HG03280 (cell line): ENCODE results near the gene LUZP1.

ENCODE experiments used
- ATAC-seq: cut with Tn5 transposase; IDR thresholded peaks from one replicate; pipeline ENCODE4 v1.9.1; 2021; ENCODE audit warnings: mild to moderate bottlenecking, moderate library complexity; ENCODE audit not compliant: unreplicated experiment

The LUZP1 gene

DNA sequence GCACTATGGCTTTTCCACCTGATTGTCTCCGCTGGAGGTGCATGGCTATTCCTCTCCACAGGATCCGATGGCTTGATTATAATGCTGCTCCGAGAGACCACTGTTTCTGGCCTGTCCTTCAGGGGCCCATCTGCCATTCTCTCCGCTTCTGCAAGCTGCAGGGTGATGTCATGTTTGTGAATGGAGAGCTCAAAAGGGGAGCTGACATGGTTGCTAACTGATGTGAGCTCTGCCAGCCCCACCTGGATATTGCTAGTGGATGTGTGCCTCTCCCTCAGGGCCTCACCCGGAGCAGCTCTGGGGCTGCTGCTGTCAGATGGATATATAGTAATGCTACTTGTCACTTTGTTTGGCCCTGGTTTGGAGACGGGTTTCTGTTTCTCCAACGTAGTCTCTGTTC is 77.1 kb downstream of the LUZP1 start:
- ATAC-seq: no peak

DNA sequence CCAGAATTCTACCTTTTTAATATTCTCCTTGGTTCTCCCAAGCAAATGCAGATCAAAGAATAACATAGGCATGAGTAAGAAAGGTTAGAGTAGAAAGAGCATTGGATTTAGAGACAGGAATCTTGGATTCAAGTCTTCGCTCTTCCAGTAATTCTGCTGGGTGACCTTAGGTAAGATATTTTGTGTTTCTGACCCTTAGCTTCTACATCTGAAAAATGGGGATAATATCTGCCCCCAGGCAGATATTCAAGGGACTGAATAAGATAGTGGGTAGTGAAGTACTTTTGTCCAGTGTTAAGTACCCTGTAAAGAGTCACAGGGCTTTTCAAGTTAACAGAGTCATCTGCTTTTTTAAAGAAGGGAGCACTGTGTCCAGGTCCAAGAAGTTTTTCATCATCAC is 78.6 kb downstream of the LUZP1 start:
- no peak for ATAC-seq

- ATAC-seq: no peak
Measured at GRCh38 chr1:23088027-23088426, 80.6 kb downstream of the LUZP1 start.

DNA sequence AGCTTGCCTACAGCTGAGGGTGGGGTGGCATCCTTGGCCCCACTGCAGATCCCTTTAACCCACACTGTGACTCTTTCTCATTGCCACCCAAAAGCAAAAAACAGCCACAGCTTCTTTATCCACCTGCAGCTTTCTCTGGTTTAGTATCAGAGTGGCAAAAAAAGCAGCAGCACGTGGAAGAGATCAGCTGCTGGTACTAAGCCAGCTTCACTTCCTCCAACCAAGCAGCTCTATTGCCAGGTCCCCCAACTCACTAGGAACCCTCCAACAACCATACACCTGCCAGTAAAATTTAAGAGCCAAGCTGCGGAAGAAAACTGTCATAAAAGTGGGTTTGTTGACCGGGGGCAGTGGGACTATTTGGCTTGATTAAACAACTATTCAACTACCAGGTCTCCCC is 83.0 kb downstream of the LUZP1 start:
- no peak for ATAC-seq

DNA sequence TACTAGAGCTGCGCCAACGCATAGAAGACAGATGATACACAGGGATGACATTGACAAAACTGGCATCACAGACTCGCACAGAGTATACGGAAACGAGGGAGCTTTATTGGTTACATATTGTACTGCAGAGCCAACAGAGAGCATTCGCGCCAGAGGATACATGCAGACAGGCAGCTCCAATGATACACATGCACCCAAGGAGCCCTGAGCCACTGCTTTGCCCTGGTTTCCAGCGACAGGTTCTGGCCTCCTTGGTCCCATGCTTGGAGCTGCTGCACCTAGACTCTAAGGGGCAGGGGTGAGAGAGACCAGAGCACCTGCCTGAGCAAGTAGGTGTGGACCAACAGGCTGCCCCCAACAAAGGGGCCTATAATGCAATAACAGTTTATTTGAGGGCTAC is 83.8 kb downstream of the LUZP1 start:
- ATAC-seq: no peak

DNA sequence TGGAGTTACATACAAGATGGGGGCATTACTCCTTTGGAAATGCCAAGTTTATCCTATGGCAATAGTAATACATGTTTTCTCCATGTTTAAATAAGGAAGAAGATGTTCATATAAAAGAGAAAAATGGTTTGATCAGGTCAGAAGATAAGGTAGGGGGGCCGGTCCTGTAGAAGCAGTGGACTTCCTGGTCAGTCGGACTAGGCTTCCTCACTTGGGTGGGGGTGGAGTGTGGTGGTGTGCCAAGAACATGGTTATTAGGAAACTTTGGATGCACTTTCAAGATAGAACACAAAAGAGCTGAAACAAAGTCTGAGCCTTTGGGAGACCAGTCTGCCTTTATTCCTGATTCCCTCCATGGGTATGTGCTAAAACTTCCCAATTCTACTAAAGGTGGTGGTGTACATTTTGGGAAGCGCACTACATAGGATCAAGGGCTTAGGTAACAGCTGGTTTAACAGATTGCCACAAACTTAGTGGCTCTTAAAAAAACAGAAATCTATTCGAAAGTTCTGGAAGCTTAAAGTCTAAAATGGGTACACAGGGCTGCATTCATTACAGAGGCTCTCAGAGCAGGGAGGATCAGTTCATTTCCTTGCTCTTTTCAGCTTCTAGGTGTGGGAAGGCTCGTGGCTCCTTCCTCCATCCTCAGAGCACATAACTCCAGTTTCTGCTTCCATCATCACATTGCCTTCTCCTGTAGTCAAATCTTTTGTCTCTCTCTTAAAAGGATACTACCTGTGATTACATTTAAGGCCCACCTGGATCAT is 84.8 kb downstream of the LUZP1 start:
- ATAC-seq: no peak

DNA sequence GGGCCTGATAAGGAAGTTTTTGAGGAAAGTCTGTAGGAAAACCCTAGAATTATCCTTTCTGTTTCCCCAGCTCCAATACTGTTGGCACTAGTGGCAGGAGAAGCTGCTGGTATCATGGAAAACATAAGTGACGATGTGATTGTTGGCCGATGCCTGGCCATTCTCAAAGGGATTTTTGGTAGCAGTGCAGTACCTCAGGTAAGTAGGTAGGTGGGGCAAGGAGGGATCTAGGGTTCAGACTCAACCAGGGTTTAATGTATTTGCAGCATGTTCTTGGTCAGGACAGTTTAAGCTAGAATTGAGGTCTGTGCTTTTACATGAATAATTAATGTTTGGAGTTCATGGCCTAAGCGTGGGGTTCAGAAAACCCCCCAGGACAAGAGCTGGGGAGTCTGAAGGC is 87.3 kb downstream of the LUZP1 start:
- ATAC-seq: no peak

- ATAC-seq: no peak
Measured at GRCh38 chr1:23080885-23081284, 87.8 kb downstream of the LUZP1 start.

GRCh38 chr1:23079025-23079424 is 89.6 kb downstream of the LUZP1 start:
- ATAC-seq: no peak

- no peak for ATAC-seq
Measured at GRCh38 chr1:23074012-23074411, 94.6 kb downstream of the LUZP1 start.

GRCh38 chr1:23069675-23070074 is 99.0 kb downstream of the LUZP1 start:
- no peak for ATAC-seq

GRCh38 chr1:23069149-23069548 is 99.5 kb downstream of the LUZP1 start:
- ATAC-seq: no peak

- no peak for ATAC-seq
Measured at GRCh38 chr1:23066075-23066474, 102.6 kb downstream of the LUZP1 start.

- ATAC-seq: no peak
Measured at GRCh38 chr1:23065385-23065784, 103.3 kb downstream of the LUZP1 start.

GRCh38 chr1:23062271-23062670 is 106.4 kb downstream of the LUZP1 start:
- ATAC-seq: no peak

- ATAC-seq: no peak
Measured at GRCh38 chr1:23057301-23057700, 111.4 kb downstream of the LUZP1 start.

- ATAC-seq: no peak
Measured at GRCh38 chr1:23051290-23051909, 117.3 kb downstream of the LUZP1 start.

GRCh38 chr1:23050201-23050600 is 118.5 kb downstream of the LUZP1 start:
- ATAC-seq: no peak

GRCh38 chr1:23044035-23044434 is 124.6 kb downstream of the LUZP1 start:
- ATAC-seq: no peak

DNA sequence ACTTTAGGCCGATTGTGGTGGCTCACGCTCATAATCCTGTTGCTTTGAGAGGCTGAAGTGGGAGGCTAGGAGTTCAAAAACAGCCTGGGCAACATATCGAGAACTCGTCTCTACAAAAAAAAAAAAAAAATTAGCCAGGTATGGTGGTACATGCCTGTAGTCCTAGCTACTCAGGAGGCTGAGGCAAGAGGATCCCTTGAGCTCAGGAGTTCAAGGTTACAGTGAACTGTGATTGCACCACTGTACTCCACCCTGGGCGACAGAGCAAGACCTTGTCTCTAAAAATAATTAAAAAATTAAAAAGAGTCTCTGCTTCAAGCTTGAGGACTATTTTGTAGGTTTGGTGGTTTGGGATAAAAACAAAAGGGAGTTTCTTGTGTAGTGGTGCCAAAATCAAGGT is 128.1 kb downstream of the LUZP1 start:
- no peak for ATAC-seq

DNA sequence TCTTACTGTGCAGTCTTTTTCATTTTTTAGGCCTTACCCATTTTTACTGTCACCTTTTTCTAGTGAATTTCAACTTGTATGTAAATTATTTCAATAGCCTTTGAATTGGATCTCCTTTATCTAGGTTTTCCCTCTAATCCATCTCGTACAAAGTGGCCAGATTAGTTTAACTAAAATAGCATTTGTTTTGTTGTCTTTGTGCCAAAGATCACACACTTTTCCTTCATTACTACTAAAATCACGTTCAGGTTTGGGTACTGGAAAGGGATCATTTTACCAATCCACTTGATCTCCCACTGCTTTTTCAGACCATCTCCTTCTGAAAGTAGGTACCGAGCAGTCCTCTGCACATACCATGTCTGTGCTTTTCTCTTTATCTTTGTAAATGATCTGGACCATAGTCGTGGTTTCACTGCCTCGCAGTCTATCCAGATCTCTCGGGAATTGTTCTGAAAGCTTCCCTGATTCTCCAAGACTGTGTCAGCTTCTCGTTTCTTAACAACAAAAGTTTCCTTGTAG is 129.3 kb downstream of the LUZP1 start:
- no peak for ATAC-seq

DNA sequence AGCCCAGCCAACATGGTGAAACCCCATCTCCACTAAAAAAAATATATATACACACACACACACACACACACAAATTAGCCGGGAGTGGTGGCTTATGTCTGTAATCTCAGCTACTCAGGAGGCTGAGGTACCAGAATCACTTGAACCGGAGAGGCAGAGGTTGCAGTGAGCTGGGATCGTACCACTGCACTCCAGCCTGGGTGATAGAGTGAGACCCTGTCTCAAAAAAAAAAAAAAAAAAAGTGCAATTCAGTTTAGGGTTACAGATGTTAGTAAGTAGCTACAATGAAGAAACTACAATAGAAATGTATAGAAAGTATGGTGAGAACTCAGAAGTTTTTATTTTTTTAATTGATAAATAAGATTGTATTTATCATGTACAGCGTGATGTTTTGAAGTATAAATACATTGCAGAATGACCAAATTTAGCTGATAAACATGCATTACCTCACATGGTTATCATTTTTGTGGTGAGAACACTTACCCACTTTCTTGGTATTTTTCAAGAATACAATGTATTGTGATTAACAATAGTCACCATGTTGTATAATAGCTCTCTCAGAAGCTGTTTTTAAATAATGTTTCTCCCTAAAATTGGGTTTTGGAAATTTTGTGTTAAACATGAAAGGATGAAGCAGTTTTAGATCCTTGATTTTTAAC is 131.4 kb downstream of the LUZP1 start:
- ATAC-seq: no peak
